Stimulated activated CD8-positive, alpha-beta memory T cell treated with anti-CD3 and anti-CD28 coated beads, Interleukin-7, amount 100 ng/mL, for 48 hours (primary cell): Measurements from ENCODE around the gene ZNF512.
A peak's percentile ranks its signal among the peaks of the same experiment; 100 is the strongest.
"Not testable (repeated sequence)": the region's sequence is repeated elsewhere in the genome, so short reads cannot be mapped to it uniquely, and the experiment has no call there.

ENCODE experiments used
- DNase-seq, 2 donors: peaks; one replicate each; pipeline ENCODE4 v3.0.0-alpha.2; 2020; ENCODE audit warnings: low read depth in 1 of 2; ENCODE audit errors: extremely low read depth in 1 of 2

ZNF512 gene

DNA sequence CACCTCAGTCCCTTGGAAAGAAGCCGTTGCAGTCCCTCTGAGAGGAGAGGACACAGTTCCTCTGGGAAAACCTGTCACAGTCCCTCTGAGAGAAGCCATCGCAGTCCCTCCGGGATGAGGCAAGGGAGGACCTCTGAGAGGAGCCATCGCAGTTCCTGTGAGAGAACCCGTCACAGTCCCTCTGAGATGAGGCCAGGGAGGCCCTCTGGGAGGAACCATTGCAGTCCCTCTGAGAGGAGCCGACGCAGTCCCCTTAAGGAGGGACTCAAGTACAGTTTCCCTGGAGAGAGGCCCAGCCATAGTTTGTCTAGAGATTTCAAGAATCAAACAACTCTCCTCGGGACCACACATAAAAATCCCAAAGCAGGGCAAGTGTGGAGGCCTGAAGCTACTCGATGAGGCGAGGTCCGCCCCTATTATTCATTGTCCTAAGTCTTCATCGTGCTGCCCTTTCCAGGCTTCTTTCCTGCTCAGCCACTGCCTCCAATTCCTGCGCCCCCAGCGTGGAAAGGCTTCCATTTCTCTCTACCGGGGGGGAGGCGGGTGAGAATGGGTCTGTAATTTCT is 630 bp upstream of the ZNF512 start:
- no peak for DNase-seq

- DNase-seq: no peak
Measured at GRCh38 chr2:27583390-27583915, 611 bp downstream of the ZNF512 start.

GRCh38 chr2:27584597-27584996 is 1.8 kb downstream of the ZNF512 start:
- no peak for DNase-seq

- no peak for DNase-seq
Measured at GRCh38 chr2:27587025-27587424, 4.2 kb downstream of the ZNF512 start.

- DNase-seq: no peak
Measured at GRCh38 chr2:27588308-27588707, 5.5 kb downstream of the ZNF512 start.

GRCh38 chr2:27591745-27592144 is 8.9 kb downstream of the ZNF512 start:
- no peak for DNase-seq

GRCh38 chr2:27593240-27593639 is 10.4 kb downstream of the ZNF512 start:
- DNase-seq: no peak

- DNase-seq: not testable (repeated sequence)
Measured at GRCh38 chr2:27594020-27594703, 11.3 kb downstream of the ZNF512 start.

DNA sequence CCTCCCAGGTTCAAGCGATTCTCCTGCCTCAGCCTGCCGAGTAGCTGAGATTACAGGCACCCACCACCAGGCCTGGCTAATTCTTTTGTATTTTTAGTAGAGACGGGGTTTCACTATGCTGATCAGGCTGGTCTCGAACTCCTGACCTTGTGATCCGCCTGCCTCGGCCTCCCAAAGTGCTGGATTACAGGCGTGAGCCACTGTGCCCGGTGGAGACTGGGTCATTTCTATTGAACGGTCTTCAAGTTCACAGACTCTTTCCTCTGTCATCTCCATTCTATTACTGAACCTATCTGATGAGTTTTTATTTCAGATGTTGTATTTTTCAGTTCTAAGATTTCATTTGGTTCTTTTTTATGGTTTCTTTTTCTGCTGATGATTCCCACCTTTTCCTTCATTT is 12.6 kb downstream of the ZNF512 start:
- not testable (repeated sequence) for DNase-seq

GRCh38 chr2:27596627-27597026 is 13.8 kb downstream of the ZNF512 start:
- no peak for DNase-seq

DNA sequence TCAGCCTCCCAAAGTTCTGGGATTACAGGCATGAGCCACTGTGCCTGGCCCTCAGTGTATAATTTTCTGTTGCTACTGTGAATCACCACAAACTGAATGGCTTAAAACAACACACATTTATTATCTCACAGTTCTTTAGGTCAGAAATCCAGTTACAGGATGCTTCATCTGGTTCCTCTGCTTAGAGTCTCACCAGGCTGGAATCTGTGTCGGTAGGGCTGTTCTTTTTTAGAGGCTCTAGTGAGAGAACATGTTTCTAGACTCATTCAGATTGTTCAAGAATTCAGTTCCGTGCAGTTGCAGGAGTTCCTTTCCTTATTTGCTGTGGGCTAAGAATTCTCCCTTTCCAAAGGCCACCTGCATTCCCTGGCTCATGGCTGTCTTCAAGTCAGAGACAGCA is 23.8 kb downstream of the ZNF512 start:
- DNase-seq: no peak

DNA sequence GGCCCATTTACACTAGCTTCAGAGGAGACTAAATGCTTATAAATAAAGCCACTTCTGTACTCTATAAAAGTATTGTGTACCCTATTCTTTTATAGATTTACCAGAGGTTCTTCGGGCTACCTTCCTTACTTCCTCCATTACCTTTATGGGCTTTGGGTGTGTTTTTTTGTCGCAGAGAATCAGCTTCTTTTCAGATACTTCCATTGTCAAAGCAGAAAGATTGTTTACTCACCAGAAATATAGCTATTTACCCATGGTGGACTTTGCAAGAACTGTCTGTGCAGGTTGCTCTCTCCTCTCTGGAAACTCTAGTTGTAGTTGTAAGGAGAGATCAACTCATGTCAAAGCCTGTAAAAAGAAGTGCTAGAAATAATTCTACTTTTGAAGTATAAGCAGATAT is 31.1 kb downstream of the ZNF512 start:
- DNase-seq: no peak

- no peak for DNase-seq
Measured at GRCh38 chr2:27615316-27615715, 32.5 kb downstream of the ZNF512 start.

DNA sequence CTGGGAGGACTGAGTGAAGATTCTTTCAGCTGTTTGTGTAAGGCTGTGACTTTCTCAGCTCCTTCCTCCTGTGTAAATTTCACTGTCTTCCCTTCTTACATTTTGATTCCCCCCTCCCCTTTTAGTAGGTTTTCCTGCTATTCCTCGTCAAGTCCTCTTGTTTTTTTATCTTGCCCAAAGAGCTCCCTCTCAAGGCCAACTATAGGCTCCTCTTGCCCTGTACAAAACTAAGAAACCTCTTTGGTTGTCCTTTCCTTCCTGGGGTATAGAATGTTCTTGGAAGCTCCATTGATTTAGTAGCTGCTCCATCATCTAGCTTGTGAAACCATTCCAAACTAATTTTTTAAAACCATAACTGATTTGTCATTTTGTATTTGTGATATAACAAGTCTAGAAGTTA is 38.7 kb downstream of the ZNF512 start:
- no peak for DNase-seq

- no peak for DNase-seq
Measured at GRCh38 chr2:27622921-27623384, 40.1 kb downstream of the ZNF512 start.

DNA sequence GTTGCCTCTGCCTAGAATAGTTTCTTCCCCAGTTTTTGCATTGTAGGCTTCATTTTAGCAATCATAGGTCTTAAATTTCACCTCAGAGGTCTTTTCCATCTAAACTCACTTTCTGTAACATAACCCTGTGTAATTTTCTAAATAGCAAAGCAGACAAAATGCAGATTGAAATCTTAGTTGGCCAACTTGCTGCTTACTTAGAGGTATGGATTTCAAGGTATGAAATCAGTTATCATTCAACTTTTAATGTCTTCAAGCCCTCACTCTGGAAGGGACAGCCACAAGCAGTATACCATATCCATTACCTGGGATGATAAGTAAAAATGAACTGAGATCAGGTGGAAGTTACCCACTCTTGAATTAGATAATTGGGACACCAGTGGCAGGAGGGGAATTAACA is 42.1 kb downstream of the ZNF512 start:
- DNase-seq: no peak

- DNase-seq: not testable (repeated sequence)
Measured at GRCh38 chr2:27626323-27626722, 43.5 kb downstream of the ZNF512 start.

DNA sequence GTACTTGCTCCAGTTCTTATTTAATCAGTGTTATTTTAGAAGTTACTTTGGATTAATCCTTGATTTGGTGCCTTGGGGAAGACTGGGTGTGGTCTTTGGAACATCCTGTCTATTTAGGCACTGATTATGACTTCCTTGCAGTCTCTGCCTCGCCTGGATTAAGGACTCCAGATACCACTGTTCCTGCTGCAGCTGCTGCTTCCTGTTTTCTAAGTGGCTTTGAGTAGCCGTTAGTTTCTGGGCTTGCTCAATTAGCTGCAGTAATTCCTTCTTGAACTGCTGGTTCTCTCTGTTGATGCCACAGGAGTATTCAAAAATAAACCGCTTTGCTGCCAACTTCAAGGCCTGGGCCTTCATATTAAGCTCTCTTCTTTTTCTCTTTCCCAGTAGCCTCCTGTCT is 44.1 kb downstream of the ZNF512 start:
- DNase-seq: not testable (repeated sequence)

DNA sequence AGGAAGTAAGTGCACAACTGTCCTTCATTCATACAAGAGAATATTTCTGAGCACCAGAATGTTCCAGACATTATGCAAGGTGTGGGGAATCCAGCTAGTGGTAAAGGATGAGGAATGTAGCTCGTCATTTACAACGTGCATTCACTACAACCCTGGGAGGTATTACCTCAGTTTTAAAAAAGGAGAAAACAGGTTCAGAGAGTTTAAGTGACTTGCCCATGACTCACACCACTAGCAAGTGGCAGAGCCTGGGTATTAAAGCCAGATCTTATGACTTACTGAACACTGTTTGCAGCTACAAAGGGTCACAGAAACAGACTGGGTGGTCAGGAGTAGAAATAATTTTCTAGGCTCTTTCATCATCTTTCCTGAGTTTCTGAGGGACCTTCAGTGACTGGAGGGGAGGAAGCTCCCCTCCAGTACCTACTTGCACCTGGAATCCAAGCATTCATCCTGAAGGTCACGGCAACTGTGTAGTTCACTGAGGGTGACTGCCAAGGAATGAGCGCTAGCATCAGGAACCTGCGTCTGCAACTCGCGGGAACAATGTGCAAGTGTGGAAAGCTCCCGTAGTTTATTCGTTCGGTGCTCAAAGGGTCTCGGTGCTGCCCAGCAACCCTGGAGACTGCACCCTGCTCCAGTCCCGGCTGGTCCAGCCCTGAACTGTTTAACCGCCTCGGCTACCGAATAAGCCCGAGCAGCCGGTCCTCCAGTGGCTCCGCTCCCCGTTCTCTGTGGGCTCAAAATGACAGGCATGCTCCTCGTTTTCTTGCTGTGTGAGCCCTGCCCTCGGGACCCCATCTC is 45.3 kb downstream of the ZNF512 start:
- no peak for DNase-seq

- DNase-seq: peak; percentile 88 to 96
Measured at GRCh38 chr2:27628767-27629709, 46.2 kb downstream of the ZNF512 start, which contains the start of the genes CCDC121 and GPN1. Gene CCDC121 (minus strand): TSS chr2:27629012. CDS start chr2:27627799, 1,213 bp downstream. Gene GPN1 (plus strand): TSS chr2:27629050. CDS start chr2:27629059, 9 bp downstream.
